Testis (tissue), 3 donors: ENCODE measurements around the gene PRR15L. TPM values are rescaled to one million over a fixed set of nuclear protein-coding genes. Genes with fewer than 3 reads are reported as not detected.
A peak's percentile ranks its signal among the peaks of the same experiment; 100 is the strongest.

Experiments
- DNase-seq: peaks from one replicate; pipeline ENCODE4 v3.0.0-alpha.2; 2019
- H3K27ac ChIP-seq, 2 donors: fragments of 200-600 bp; sonication (generic); one replicate each; pipeline ENCODE4 v1.5.1; 2019
- H3K27me3 ChIP-seq: fragments of 200-600 bp; sonication (generic); one replicate; pipeline ENCODE4 v1.5.1; 2019
- H3K36me3 ChIP-seq: fragments of 200-600 bp; sonication (generic); one replicate; pipeline ENCODE4 v1.5.1; 2017; ENCODE audit warnings: low read depth; ENCODE audit errors: missing control alignments
- H3K4me1 ChIP-seq: fragments of 200-600 bp; sonication (generic); one replicate; pipeline ENCODE4 v1.5.1; 2019
- H3K4me3 ChIP-seq, 2 donors: fragments of 200-600 bp; sonication (generic); one replicate each; pipeline ENCODE4 v1.5.1; 2017 to 2019
- H3K9me3 ChIP-seq: fragments of 200-600 bp; sonication (generic); one replicate; pipeline ENCODE4 v1.5.1; 2017
- CTCF ChIP-seq, 3 experiments: fragments of 450-650 bp in 2 of 3; fragments of 200-600 bp in 1 of 3; sonication (generic) in 1 of 3; IDR thresholded peaks; one replicate each; pipeline ENCODE4 v1.5.1; 2016 to 2019; ENCODE audit warnings: antibody characterized with exemption in 3 of 3, mild to moderate bottlenecking in 2 of 3, moderate library complexity in 1 of 3
- POLR2A ChIP-seq: fragments of 450-650 bp; IDR thresholded peaks from one replicate; pipeline ENCODE4 v1.6.1; 2017; ENCODE audit warnings: antibody characterized with exemption, mild to moderate bottlenecking, moderate library complexity
- WGBS, 2 donors: methylation state at CpG; one replicate each; pipeline ENCODE4 v1.1.5; 2018; 5-methylcytosine and 5-hydroxymethylcytosine counted together
- intact Hi-C: fragments of 100-400 bp; cut with DNase I; formaldehyde crosslinking; loops from one replicate; pipeline ENCODE4 v1.15.1; 2023; ENCODE audit warnings: low total_unique reads
- polyA plus RNA-seq: library from polyadenylated mRNA; stranded (reverse); fragments of 350-450 nt; fragmentation: Illumina TruSeq; extraction: RNeasy Lipid Tissue Mini Kit (QIAGEN cat#74804); gene quantifications from one replicate; pipeline ENCODE4 v1.2.3, GENCODE V29; 2014; ENCODE audit warnings: low read depth, low replicate concordance; ENCODE audit not compliant: insufficient read depth
- total RNA-seq, 2 donors: library from RNA; depleted of rRNA; stranded (reverse); fragments of >200 nt; gene quantifications; one replicate each; pipeline ENCODE4 v1.2.3, GENCODE V29; 2016

PRR15L gene
- total and polyA plus RNA-seq, 3 donors from 2014 or later, result 0.55 to 6.2 (median 2.5) TPM

DNA sequence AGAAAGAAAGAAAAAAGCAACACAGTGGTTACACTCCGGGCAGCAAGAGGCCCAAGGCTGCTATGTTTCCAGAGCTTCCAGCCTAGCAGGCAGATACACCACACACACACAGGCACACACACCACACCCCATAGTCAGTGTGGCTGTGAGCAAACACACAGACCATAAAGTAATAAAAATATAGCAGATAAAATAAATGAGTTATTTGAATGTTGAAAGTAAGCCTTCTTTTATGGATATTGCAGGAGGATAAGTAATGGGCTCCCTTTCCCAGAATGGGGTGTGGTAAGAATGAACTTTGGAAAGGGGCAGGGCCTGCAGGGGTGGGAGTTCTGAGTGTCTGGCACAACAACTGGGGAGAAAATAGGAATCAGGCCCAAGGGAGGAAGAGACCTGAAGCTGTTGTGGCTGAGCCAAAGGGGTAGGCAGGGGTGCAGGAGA, 8.4 kb upstream of the PRR15L start:
- Histone ChIP-seq H3K27me3 (no peaks in the 10 kb centered on the region), H3K4me3 (no peak overlapping the region), H3K9me3 (no peaks in the 10 kb centered on the region), H3K27ac (peak overlapping the region in 1 of 2 donors; percentile 27), H3K36me3 (no peaks in the 10 kb centered on the region), H3K4me1 (peaks cover 31% of the 10 kb centered on the region)
- peak; percentile 53 for DNase-seq
- intact Hi-C loops, result no loop called here
- 35 to 57% methylated on average over 1 of the region's 1 CpG for WGBS, 2 donors
- no peak for TF ChIP-seq CTCF (IDR thresholded peaks at IDR 0.05)
- no peak for TF ChIP-seq POLR2A

GRCh38 chr17:47964856-47965255, 7.2 kb upstream of the PRR15L start:
- 91 to 98% methylated on average over 5 of the region's 5 CpGs for WGBS, 2 donors
- Histone ChIP-seq H3K36me3 (no peaks in the 10 kb centered on the region), H3K4me1 (peaks cover 26% of the 10 kb centered on the region), H3K27me3 (no peaks in the 10 kb centered on the region), H3K9me3 (no peaks in the 10 kb centered on the region), H3K4me3 (no peak overlapping the region), H3K27ac (no peak overlapping the region)
- no peak for TF ChIP-seq POLR2A
- no peak for TF ChIP-seq CTCF (IDR thresholded peaks at IDR 0.05)
- no peak for DNase-seq
- intact Hi-C loops, result no loop called here

- WGBS, 2 donors, result 93 to 97% methylated on average over 3 of the region's 3 CpGs
- no peaks in the 10 kb centered on the region for H3K36me3 ChIP-seq
- intact Hi-C loops, result no loop called here
- H3K4me1 ChIP-seq, result peaks cover 19% of the 10 kb centered on the region
- H3K4me3 ChIP-seq, result no peak overlapping the region
- no peak for TF ChIP-seq POLR2A
- TF ChIP-seq CTCF (IDR thresholded peaks at IDR 0.05), result no peak
- no peak for DNase-seq
- H3K27me3 ChIP-seq, result no peaks in the 10 kb centered on the region
- H3K9me3 ChIP-seq, result no peaks in the 10 kb centered on the region
- H3K27ac ChIP-seq, result no peak overlapping the region
Observed at GRCh38 chr17:47962901-47963300, 5.2 kb upstream of the PRR15L start.

DNA sequence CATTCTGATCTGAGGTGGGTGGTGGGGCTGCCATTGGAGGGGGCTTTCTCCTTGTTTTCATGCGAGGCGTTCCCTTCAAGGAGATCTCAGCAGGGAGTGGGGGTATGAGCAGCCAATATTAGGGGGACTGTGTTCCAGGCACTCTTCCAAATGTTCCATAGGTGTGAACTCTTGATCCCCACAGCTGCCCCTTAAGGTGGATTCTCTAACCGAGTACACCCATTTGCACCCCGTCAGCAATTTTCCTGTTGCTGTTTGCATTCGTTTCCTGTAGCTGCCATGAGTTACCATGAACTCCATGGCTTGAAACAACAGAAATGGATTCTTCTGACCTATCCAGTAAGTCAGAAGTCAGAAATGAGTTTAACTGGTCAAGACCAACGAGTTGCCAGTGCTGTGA, 3.7 kb upstream of the PRR15L start:
- intact Hi-C loops, result no loop called here
- TF ChIP-seq POLR2A (no peak), CTCF (IDR thresholded peaks at IDR 0.05) (no peak)
- Histone ChIP-seq H3K27ac (no peak overlapping the region), H3K4me1 (peaks cover 5% of the 10 kb centered on the region), H3K9me3 (no peaks in the 10 kb centered on the region), H3K27me3 (no peaks in the 10 kb centered on the region), H3K4me3 (no peak overlapping the region), H3K36me3 (no peaks in the 10 kb centered on the region)
- 91 to 93% methylated on average over 6 of the region's 6 CpGs for WGBS, 2 donors
- no peak for DNase-seq

- DNase-seq, result no peak
- H3K36me3 ChIP-seq, result no peaks in the 10 kb centered on the region
- peaks cover 7% of the 10 kb centered on the region for H3K4me1 ChIP-seq
- no peak overlapping the region for H3K27ac ChIP-seq
- no peak overlapping the region for H3K4me3 ChIP-seq
- intact Hi-C loops, result no loop called here
- 72 to 75% methylated on average over 4 to 8 of the region's 8 CpGs for WGBS, 2 donors
- H3K9me3 ChIP-seq, result no peaks in the 10 kb centered on the region
- TF ChIP-seq POLR2A (no peak), CTCF (IDR thresholded peaks at IDR 0.05) (no peak)
- no peaks in the 10 kb centered on the region for H3K27me3 ChIP-seq
Observed at GRCh38 chr17:47959825-47960655, 2.4 kb upstream of the PRR15L start.
